Left colon (tissue), 2 donors: Measurements from ENCODE around the gene NMNAT3. TPM values are rescaled to one million over a fixed set of nuclear protein-coding genes. Genes with fewer than 3 reads are reported as not detected.

Experiments
- ATAC-seq: fragments of 200-7000 bp; cut with Tn5 transposase; one replicate; pipeline ENCODE4 v1.9.1; 2020; ENCODE audit warnings: mild to moderate bottlenecking, moderate library complexity
- DNase-seq, 2 donors: peaks; one replicate each; pipeline ENCODE4 v3.0.0-alpha.2; 2020
- intact Hi-C, 2 donors: fragments of 100-400 bp; cut with DNase I in 1 of 2; cut with micrococcal nuclease in 1 of 2; formaldehyde crosslinking; loops; one replicate each; pipeline versions ENCODE4 v1.11.2 to v1.14.0; 2022; cut with DNase I, micrococcal nuclease
- total RNA-seq, 2 donors: library from RNA; stranded (reverse); fragmentation: NEBNext Ultra II Directional; extraction: Animal tissue kit (Norgen Biotek cat#: 25700); gene quantifications; one replicate each; pipeline ENCODE4 v1.2.1, GENCODE V29; 2021
- donor health status: DM: no; HTN: no; CAD: no.
- donor health status: DM: yes; HTN: yes; CAD: no.

Gene NMNAT3
- total RNA-seq, 2 donors from 2014 or later: 6.2 to 8.7 TPM

DNA sequence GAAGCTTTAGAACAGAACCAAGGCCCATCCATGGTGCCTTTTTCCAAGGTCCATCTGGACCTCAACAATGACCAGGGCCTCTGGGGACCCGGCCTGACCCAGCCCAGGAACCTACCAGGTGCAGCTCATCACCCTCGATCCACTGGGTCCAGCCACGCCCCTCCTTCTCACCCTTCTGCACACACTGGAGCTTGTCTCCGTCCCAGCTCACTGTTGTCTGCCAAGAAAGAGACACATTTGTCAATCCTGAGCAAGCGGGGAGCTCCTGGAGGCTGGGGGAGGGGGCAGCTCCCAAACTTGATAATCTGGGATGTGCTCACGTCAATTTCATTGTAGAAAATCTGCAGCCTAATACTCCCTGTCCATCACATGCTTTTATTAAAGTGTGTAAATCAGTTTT, 159.5 kb downstream of the NMNAT3 start:
- intact Hi-C loops: no loop called here
- no peak for DNase-seq
- ATAC-seq: no peak

DNA sequence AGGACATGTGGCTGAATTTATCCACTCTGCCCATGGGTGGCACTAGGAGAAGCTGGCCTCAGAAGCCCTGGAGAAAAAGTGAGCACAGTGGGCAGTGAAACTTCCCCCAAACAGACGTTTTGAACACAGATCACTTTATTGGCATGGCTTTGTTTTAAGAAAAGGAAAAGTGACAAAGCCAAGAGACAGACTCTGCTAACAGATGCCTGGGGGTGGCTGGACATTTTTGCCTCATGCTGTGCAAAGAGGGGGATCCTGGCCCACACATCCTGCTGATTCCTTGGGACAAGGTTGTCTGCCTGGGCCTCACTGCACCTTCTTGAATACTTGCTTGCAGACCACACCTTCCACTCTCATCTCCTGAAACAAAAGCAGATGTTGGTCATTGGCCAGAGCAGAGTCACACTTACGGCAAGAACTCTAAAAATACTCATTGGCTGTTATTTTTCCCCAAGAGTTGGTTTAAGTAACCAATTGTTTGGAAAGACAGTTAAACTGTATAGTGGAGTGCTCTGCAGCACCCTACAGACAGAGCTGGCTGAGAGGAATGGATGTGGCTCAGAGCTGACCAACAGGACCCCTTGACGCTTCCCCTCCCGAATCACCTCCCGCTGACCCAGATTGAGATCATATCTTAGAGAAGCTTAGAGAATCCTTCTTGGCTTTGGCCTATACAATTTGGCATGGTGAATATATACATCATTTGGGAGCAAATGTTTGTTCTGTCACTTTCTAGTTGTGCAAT, 160.3 kb downstream of the NMNAT3 start:
- ATAC-seq: no peak
- no peak for DNase-seq
- intact Hi-C loops: no loop called here

DNA sequence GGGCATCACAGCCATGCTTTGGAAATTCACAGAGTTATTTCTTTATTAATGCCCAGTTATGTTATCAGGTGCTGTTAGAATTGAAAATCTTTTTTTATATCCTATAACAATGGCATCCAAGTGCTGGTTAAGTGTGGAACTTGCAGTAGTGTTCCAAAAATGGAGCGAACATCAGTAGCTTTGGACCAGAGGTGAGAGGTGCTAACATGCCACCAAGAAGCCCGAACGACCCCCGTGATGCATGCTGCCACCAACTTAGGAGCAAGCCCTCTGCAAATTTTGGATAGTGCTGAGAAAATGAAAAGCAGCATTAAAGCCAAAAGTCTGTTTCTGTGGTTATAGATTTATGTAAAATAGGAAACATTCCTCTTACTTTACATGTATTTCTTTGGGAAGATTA, 163.0 kb downstream of the NMNAT3 start:
- ATAC-seq (no peak), DNase-seq (no peak)
- intact Hi-C loops: no loop called here

Other genes starting within 250 kb of the NMNAT3 start
- 1 to 10 TPM in 1 of 2 donors, under 1 TPM in 1; 0.67 to 1.3 TPM for gene RBP2, start 201.5 kb downstream of the NMNAT3 start, total RNA-seq
- gene RBP1, start 138.2 kb downstream of the NMNAT3 start, total RNA-seq: 1 to 10 TPM; 2.4 to 6.5 TPM